H1 (cell line): ENCODE results near the gene MACROD2.

Experiments used
- CBX8 ChIP-seq: fragments of 300-800, 300-1000 bp; sonication (generic); IDR thresholded peaks from 2 replicates; pipeline ENCODE4 v1.7.1; 2016; ENCODE audit warnings: low read depth, low read length, borderline replicate concordance
- CHD2 ChIP-seq: IDR thresholded peaks from 2 replicates; pipeline ENCODE4 v1.6.1; 2012; ENCODE audit warnings: low read length, improper control_type of control experiment
- CREB1 ChIP-seq: IDR thresholded peaks from 2 replicates; pipeline ENCODE4 v1.6.1; 2012; ENCODE audit warnings: inconsistent platforms
- EGR1 ChIP-seq: IDR thresholded peaks from 2 replicates; pipeline ENCODE4 v1.6.1; 2011; ENCODE audit warnings: low read depth, low read length, borderline replicate concordance
- EP300 ChIP-seq, 2 experiments: IDR thresholded peaks; 1 replicate in 1 of 2; 2 replicates in 1 of 2; pipeline ENCODE4 v1.6.1; 2011 to 2012; ENCODE audit warnings: low read depth in 2 of 2, low read length in 2 of 2, mild to moderate bottlenecking in 2 of 2, borderline replicate concordance in 1 of 2, inconsistent platforms in 1 of 2, moderate library complexity in 1 of 2
- EZH2 ChIP-seq: fragments of 200-600 bp; sonication (generic); IDR thresholded peaks from 2 replicates; pipeline ENCODE4 v1.7.1; 2012; ENCODE audit warnings: low read depth, mild to moderate bottlenecking, moderate library complexity, low read length, inconsistent platforms; ENCODE audit not compliant: severe bottlenecking
- HDAC2 ChIP-seq, 2 experiments: fragments of 300-600 bp in 1 of 2; sonication (generic) in 1 of 2; IDR thresholded peaks; 2 replicates each; pipeline ENCODE4 v1.6.1; 2011 to 2012; ENCODE audit warnings: low read depth in 2 of 2, low read length in 2 of 2, mild to moderate bottlenecking in 2 of 2, moderate library complexity in 2 of 2, borderline replicate concordance in 1 of 2, inconsistent platforms in 1 of 2
- NRF1 ChIP-seq: IDR thresholded peaks from 2 replicates; pipeline ENCODE4 v1.6.1; 2011; ENCODE audit warnings: mild to moderate bottlenecking, low read depth, low read length, improper control_type of control experiment
- POLR2A ChIP-seq, 2 experiments: IDR thresholded peaks; 1 replicate in 1 of 2; 2 replicates in 1 of 2; pipeline ENCODE4 v1.6.1; 2011; ENCODE audit warnings: low read depth in 2 of 2, low read length in 2 of 2, mild to moderate bottlenecking in 2 of 2; ENCODE audit errors: control extremely low read depth in 1 of 2
- POLR2AphosphoS5 ChIP-seq: IDR thresholded peaks from 2 replicates; pipeline ENCODE4 v1.6.1; 2011; ENCODE audit warnings: low read depth, low read length
- SIN3A ChIP-seq, 2 experiments: IDR thresholded peaks in 1 of 2; conservative IDR thresholded peaks in 1 of 2; 2 replicates each; pipeline ENCODE4 v1.6.1; 2011 to 2012; ENCODE audit warnings: low read length in 2 of 2, improper control_type of control experiment in 1 of 2, low read depth in 1 of 2, mild to moderate bottlenecking in 1 of 2
- TAF1 ChIP-seq: IDR thresholded peaks from 2 replicates; pipeline ENCODE4 v1.6.1; 2011; ENCODE audit warnings: mild to moderate bottlenecking, low read depth, low read length
- YY1 ChIP-seq: IDR thresholded peaks from 2 replicates; pipeline ENCODE4 v1.6.1; 2011; ENCODE audit warnings: low read depth, mild to moderate bottlenecking, low read length
- TF ChIP-seq, protein P1 (sequence below), 3 experiments: IDR thresholded peaks; 1 replicate in 2 of 3; 2 replicates in 1 of 3; pipeline versions ENCODE4 v1.5.1 to v1.6.1; 2011; ENCODE audit warnings: low read length in 3 of 3, mild to moderate bottlenecking in 3 of 3, inconsistent platforms in 2 of 3, low read depth in 1 of 3, moderate library complexity in 1 of 3; ENCODE audit not compliant: insufficient read depth in 1 of 3; ENCODE audit errors: control extremely low read depth in 1 of 3

GRCh38 chr20:14064333-14064732, 69.0 kb downstream of the MACROD2 start:
- TF ChIP-seq, protein P1, sequence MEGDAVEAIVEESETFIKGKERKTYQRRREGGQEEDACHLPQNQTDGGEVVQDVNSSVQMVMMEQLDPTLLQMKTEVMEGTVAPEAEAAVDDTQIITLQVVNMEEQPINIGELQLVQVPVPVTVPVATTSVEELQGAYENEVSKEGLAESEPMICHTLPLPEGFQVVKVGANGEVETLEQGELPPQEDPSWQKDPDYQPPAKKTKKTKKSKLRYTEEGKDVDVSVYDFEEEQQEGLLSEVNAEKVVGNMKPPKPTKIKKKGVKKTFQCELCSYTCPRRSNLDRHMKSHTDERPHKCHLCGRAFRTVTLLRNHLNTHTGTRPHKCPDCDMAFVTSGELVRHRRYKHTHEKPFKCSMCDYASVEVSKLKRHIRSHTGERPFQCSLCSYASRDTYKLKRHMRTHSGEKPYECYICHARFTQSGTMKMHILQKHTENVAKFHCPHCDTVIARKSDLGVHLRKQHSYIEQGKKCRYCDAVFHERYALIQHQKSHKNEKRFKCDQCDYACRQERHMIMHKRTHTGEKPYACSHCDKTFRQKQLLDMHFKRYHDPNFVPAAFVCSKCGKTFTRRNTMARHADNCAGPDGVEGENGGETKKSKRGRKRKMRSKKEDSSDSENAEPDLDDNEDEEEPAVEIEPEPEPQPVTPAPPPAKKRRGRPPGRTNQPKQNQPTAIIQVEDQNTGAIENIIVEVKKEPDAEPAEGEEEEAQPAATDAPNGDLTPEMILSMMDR (IDR thresholded peaks at IDR 0.05; ENCODE audit: control extremely low read depth in 1 of 3, insufficient read depth in 1 of 3, low read depth in 1 of 3, low read length in 3 of 3), result no peak
- TF ChIP-seq NRF1, result no peak
- TF ChIP-seq EGR1, result no peak
- no peak for TF ChIP-seq YY1
- no peak for TF ChIP-seq SIN3A (conservative IDR thresholded peaks at IDR 0.05 in 1 of 2, IDR thresholded peaks at IDR 0.05 in 1 of 2; ENCODE audit: low read depth in 1 of 2, low read length in 2 of 2)
- TF ChIP-seq POLR2AphosphoS5, result no peak
- TF ChIP-seq POLR2A (IDR thresholded peaks at IDR 0.05; ENCODE audit: control extremely low read depth in 1 of 2, low read depth in 2 of 2, low read length in 2 of 2), result no peak
- no peak for TF ChIP-seq CBX8
- TF ChIP-seq EZH2, result no peak
- no peak for TF ChIP-seq CREB1
- TF ChIP-seq EP300 (IDR thresholded peaks at IDR 0.05; ENCODE audit: borderline replicate concordance in 1 of 2, low read depth in 2 of 2, low read length in 2 of 2), result no peak
- TF ChIP-seq TAF1, result no peak
- no peak for TF ChIP-seq HDAC2 (IDR thresholded peaks at IDR 0.05; ENCODE audit: borderline replicate concordance in 1 of 2, low read depth in 2 of 2, low read length in 2 of 2)
- no peak for TF ChIP-seq CHD2
